Fibroblast of lung (primary cell): Measurements from ENCODE around the gene SCLT1. TPM values are rescaled to one million over a fixed set of nuclear protein-coding genes. Genes with fewer than 3 reads are reported as not detected.

Experiments
- DNase-seq, 2 donors: peaks; one replicate each; pipeline versions ENCODE4 v3.0.0 to v3.0.0-alpha.2; 2010; ENCODE audit warnings: low read depth in 2 of 2
- H2AFZ ChIP-seq: 2 replicates; pipeline ENCODE4 v1.5.1; 2012; ENCODE audit warnings: low read length, control low read depth, inconsistent platforms
- H3K27ac ChIP-seq: 2 replicates; pipeline ENCODE4 v1.5.1; 2011; ENCODE audit warnings: low read length, control low read depth; ENCODE audit not compliant: insufficient read depth
- H3K27me3 ChIP-seq: 2 replicates; pipeline ENCODE4 v1.5.1; 2011; ENCODE audit warnings: mild to moderate bottlenecking, low read length; ENCODE audit not compliant: control insufficient read depth, insufficient read depth
- H3K36me3 ChIP-seq: 2 replicates; pipeline ENCODE4 v1.5.1; 2011; ENCODE audit warnings: low read length; ENCODE audit not compliant: control insufficient read depth, insufficient read depth
- H3K4me1 ChIP-seq: 2 replicates; pipeline ENCODE4 v1.5.1; 2011; ENCODE audit warnings: low read length; ENCODE audit not compliant: control insufficient read depth, insufficient read depth; ENCODE audit errors: extremely low read depth
- H3K4me2 ChIP-seq: 2 replicates; pipeline ENCODE4 v1.5.1; 2011; ENCODE audit warnings: low read length, control low read depth; ENCODE audit not compliant: insufficient read depth; ENCODE audit errors: extremely low read depth
- H3K4me3 ChIP-seq, 4 experiments: fragments of 200-600 bp in 1 of 4; sonication (generic) in 1 of 4; replicated peaks in 1 of 4; 2 replicates each; pipeline ENCODE4 v1.5.1; 2011 to 2016; ENCODE audit warnings: low read length in 4 of 4, low read depth in 3 of 4, mild to moderate bottlenecking in 3 of 4, control low read depth in 2 of 4, inconsistent platforms in 1 of 4, mixed read lengths in 1 of 4; ENCODE audit not compliant: insufficient read depth in 1 of 4; ENCODE audit errors: control extremely low read depth in 1 of 4
- H3K79me2 ChIP-seq: 2 replicates; pipeline ENCODE4 v1.5.1; 2012; ENCODE audit warnings: mild to moderate bottlenecking, low read length, inconsistent platforms; ENCODE audit not compliant: control insufficient read depth, insufficient read depth
- H3K9ac ChIP-seq: 2 replicates; pipeline ENCODE4 v1.5.1; 2011; ENCODE audit warnings: mild to moderate bottlenecking, low read length, control low read depth; ENCODE audit not compliant: insufficient read depth
- H3K9me3 ChIP-seq: 2 replicates; pipeline ENCODE4 v1.5.1; 2012; ENCODE audit warnings: low read depth, low read length; ENCODE audit not compliant: control insufficient read depth, insufficient read depth
- H4K20me1 ChIP-seq: 2 replicates; pipeline ENCODE4 v1.5.1; 2011; ENCODE audit warnings: low read length; ENCODE audit not compliant: control insufficient read depth, insufficient read depth; ENCODE audit errors: extremely low read depth
- CTCF ChIP-seq, 2 donors: IDR thresholded peaks in 1 of 2; conservative IDR thresholded peaks in 1 of 2; 1 replicate in 1 of 2; 2 replicates in 1 of 2; pipeline ENCODE4 v1.5.1; 2011 to 2012; ENCODE audit warnings: low read length in 2 of 2, control low read depth in 1 of 2, inconsistent platforms in 1 of 2, low read depth in 1 of 2, mild to moderate bottlenecking in 1 of 2
- EZH2 ChIP-seq: IDR thresholded peaks from 2 replicates; pipeline ENCODE4 v1.5.1; 2012; ENCODE audit warnings: low read length, control low read depth, mild to moderate bottlenecking; ENCODE audit errors: missing control alignments
- polyA plus RNA-seq, 2 donors: library from polyadenylated mRNA; depleted of rRNA in 1 of 2; stranded (reverse) in 1 of 2; unstranded in 1 of 2; fragments of >200 nt; gene quantifications; 2 replicates each; pipeline ENCODE4 v1.2.1, GENCODE V29; 2011 to 2012; ENCODE audit warnings: missing spikeins in 1 of 2
- total RNA-seq: library from RNA; depleted of rRNA; stranded (reverse); fragments of >200 nt; gene quantifications from 2 replicates; pipeline ENCODE4 v1.2.1, GENCODE V29; 2014

SCLT1 gene
- total and polyA plus RNA-seq, 2 donors (not counting 1 experiment from before 2014, with no cell fraction given): 8.8 to 16.2 TPM

GRCh38 chr4:128979934-128980333, 113.4 kb downstream of the SCLT1 start:
- DNase-seq: peak; percentile 84 to 93
- no peak overlapping the region for H3K27ac ChIP-seq
- no peaks in the 10 kb centered on the region for H3K9me3 ChIP-seq
- no peaks in the 10 kb centered on the region for H4K20me1 ChIP-seq
- no peak overlapping the region for H3K4me3 ChIP-seq
- TF ChIP-seq CTCF (conservative IDR thresholded peaks at IDR 0.05 in 1 of 2, IDR thresholded peaks at IDR 0.05 in 1 of 2; ENCODE audit: low read depth in 1 of 2, low read length in 2 of 2): no peak
- TF ChIP-seq EZH2: no peak
- H3K27me3 ChIP-seq: no peaks in the 10 kb centered on the region
- no peaks in the 10 kb centered on the region for H3K79me2 ChIP-seq
- H3K4me1 ChIP-seq: peaks cover 2% of the 10 kb centered on the region
- no peak overlapping the region for H3K9ac ChIP-seq
- H3K36me3 ChIP-seq: no peaks in the 10 kb centered on the region
- no peak overlapping the region for H2AFZ ChIP-seq
- H3K4me2 ChIP-seq: no peak overlapping the region

GRCh38 chr4:128978985-128979384, 114.4 kb downstream of the SCLT1 start:
- TF ChIP-seq EZH2: no peak
- H3K4me2 ChIP-seq: no peak overlapping the region
- H3K79me2 ChIP-seq: no peaks in the 10 kb centered on the region
- H3K9me3 ChIP-seq: no peaks in the 10 kb centered on the region
- no peak overlapping the region for H2AFZ ChIP-seq
- no peaks in the 10 kb centered on the region for H4K20me1 ChIP-seq
- H3K4me3 ChIP-seq: no peak overlapping the region
- H3K36me3 ChIP-seq: no peaks in the 10 kb centered on the region
- no peak for DNase-seq
- H3K27ac ChIP-seq: no peak overlapping the region
- H3K27me3 ChIP-seq: no peaks in the 10 kb centered on the region
- H3K4me1 ChIP-seq: peaks cover 2% of the 10 kb centered on the region
- no peak overlapping the region for H3K9ac ChIP-seq

- H3K36me3 ChIP-seq: no peaks in the 10 kb centered on the region
- no peaks in the 10 kb centered on the region for H4K20me1 ChIP-seq
- no peaks in the 10 kb centered on the region for H3K79me2 ChIP-seq
- H3K9me3 ChIP-seq: no peaks in the 10 kb centered on the region
- peak; percentile 55 to 61 for DNase-seq
- H3K9ac ChIP-seq: no peak overlapping the region
- no peak overlapping the region for H3K27ac ChIP-seq
- H2AFZ ChIP-seq: no peak overlapping the region
- H3K27me3 ChIP-seq: no peaks in the 10 kb centered on the region
- TF ChIP-seq EZH2 (no peak), CTCF (conservative IDR thresholded peaks at IDR 0.05 in 1 of 2, IDR thresholded peaks at IDR 0.05 in 1 of 2; ENCODE audit: low read depth in 1 of 2, low read length in 2 of 2) (no peak)
- H3K4me1 ChIP-seq: no peaks in the 10 kb centered on the region
- no peak overlapping the region for H3K4me3 ChIP-seq
- H3K4me2 ChIP-seq: no peak overlapping the region
Measured at GRCh38 chr4:128974136-128974581, 119.2 kb downstream of the SCLT1 start.
